ENCODE results near the gene CRABP2. TPM values are rescaled to one million over a fixed set of nuclear protein-coding genes. Genes with fewer than 3 reads are reported as not detected.

CRABP2 gene
- total RNA-seq, 1 experiment from 2014 or later: 1,115 TPM

- TF ChIP-seq SIN3A (IDR thresholded peaks at IDR 0.05; ENCODE audit: borderline replicate concordance, insufficient read depth, low read depth, low read length) (no peak), CTCF (IDR thresholded peaks at IDR 0.05) (no peak), POLR2AphosphoS5 (IDR thresholded peaks at IDR 0.05; ENCODE audit: low read depth, low read length) (no peak), TCF7L2 (IDR thresholded peaks at IDR 0.05; ENCODE audit: low read depth, low read length) (no peak), REST (IDR thresholded peaks at IDR 0.05; ENCODE audit: insufficient read depth in 1 of 2, low read depth in 2 of 2, low read length in 1 of 2) (no peak)
- no TSS peak for BruUV-seq (replicated peaks)
- ChIA-PET CTCF (interaction anchor here (0.7 to 1.6 kb wide), 3 partner anchors 9 to 31 kb away, joined by 4 to 14 read pairs (median 5); no protein-coding TSS in a partner anchor), POLR2A (interaction anchor here (0.6 to 1.3 kb wide), 2 partner anchors 11 to 15 kb away, joined by 3 to 4 read pairs; no protein-coding TSS in a partner anchor)
- ATAC-seq: no peak
- Histone ChIP-seq H3K36me3 (ENCODE audit: control insufficient read depth, insufficient read depth, low read length) (no peaks in the 10 kb centered on the region), H3K4me3 (ENCODE audit: low read depth in 2 of 2, low read length in 2 of 2) (no peak overlapping the region), H3K4me1 (ENCODE audit: control insufficient read depth, insufficient read depth, low read length) (peaks cover 84% of the 10 kb centered on the region), H3K27me3 (ENCODE audit: control insufficient read depth, insufficient read depth, low read length) (no peaks in the 10 kb centered on the region), H3K9me3 (ENCODE audit: control insufficient read depth, insufficient read depth, low read depth, low read length) (no peaks in the 10 kb centered on the region), H3K27ac (ENCODE audit: low read length) (peak overlapping the region; percentile 95)
- in situ Hi-C loops (cut with HindIII; ENCODE audit: low pct_unique_long_range_greater_than_20kb, low sequenced_read_pairs): no loop called here
- intact Hi-C loops (cut with micrococcal nuclease; ENCODE audit: unreplicated experiment): loop anchor here (10.0 kb wide), 1 partner anchor 170 kb away; the partner anchor contains the start of gene NTRK1
- DNase-seq (ENCODE audit: low read depth, low spot score): no peak
Observed at GRCh38 chr1:156694690-156694962, 10.8 kb downstream of the CRABP2 start.

DNA sequence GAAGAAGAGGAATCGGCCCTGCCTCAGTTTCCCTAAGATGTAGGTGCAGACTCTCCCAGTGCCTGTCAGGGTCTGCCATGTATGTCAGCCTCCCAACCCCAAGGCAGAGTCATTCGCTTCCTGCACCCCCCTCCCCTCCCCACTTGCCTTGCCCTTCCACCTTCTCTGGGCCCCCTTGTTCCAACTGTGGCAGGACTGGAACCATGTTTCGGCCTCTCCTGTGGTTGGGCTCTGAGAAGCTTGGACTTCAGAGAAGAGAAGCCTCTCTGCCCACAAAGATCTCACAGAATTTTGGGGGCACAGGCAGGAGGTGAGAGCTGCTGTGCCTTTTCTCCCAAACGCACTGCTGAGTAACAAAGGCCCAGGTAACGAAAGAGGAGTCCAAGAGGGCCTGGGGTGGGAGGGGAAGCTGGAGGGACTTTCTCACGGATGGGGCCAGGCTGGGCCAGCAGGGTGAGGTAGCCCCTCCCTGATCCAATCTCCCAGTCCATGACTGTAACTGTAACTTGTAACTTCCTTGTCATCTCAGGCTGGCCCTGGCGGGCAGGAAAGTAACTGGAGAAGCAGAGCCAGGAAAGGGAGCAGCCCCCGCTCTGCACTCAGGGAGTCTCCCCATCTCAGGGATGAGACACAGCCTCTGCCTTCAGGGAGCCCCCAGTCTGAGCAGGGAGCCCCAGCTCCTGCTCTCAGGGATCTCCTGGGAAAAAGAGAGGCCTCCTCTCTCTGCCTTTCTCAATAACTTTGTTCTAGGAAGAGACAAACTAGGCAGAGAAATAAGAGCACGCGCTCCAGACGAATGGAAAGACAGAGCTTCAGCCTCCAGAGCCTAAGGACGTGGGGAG lies 11.3 kb downstream of the CRABP2 start:
- TF ChIP-seq CTCF (IDR thresholded peaks at IDR 0.05) (no peak), TCF7L2 (IDR thresholded peaks at IDR 0.05; ENCODE audit: low read depth, low read length) (no peak), POLR2AphosphoS5 (IDR thresholded peaks at IDR 0.05; ENCODE audit: low read depth, low read length) (no peak), SIN3A (IDR thresholded peaks at IDR 0.05; ENCODE audit: borderline replicate concordance, insufficient read depth, low read depth, low read length) (no peak), REST (IDR thresholded peaks at IDR 0.05; ENCODE audit: insufficient read depth in 1 of 2, low read depth in 2 of 2, low read length in 1 of 2) (no peak)
- ATAC-seq (peak; percentile 44), DNase-seq (ENCODE audit: low read depth, low spot score) (no peak)
- intact Hi-C loops (cut with micrococcal nuclease; ENCODE audit: unreplicated experiment): loop anchor here (10.0 kb wide), 1 partner anchor 171 kb away; the partner anchor contains the start of gene NTRK1
- H3K27ac ChIP-seq (ENCODE audit: low read length): peak overlapping the region; percentile 95
- no TSS peak for BruUV-seq (replicated peaks)
- POLR2A ChIA-PET: interaction anchor here (0.6 to 1.3 kb wide), 2 partner anchors 12 to 15 kb away, joined by 3 to 4 read pairs; no protein-coding TSS in a partner anchor
- H3K36me3 ChIP-seq (ENCODE audit: control insufficient read depth, insufficient read depth, low read length): no peaks in the 10 kb centered on the region
- peaks cover 80% of the 10 kb centered on the region for H3K4me1 ChIP-seq (ENCODE audit: control insufficient read depth, insufficient read depth, low read length)
- in situ Hi-C loops (cut with HindIII; ENCODE audit: low pct_unique_long_range_greater_than_20kb, low sequenced_read_pairs): no loop called here
- no peaks in the 10 kb centered on the region for H3K9me3 ChIP-seq (ENCODE audit: control insufficient read depth, insufficient read depth, low read depth, low read length)
- peak overlapping the region in 1 of 2 experiments; percentile 18; a peak in 1 of 4 replicates for H3K4me3 ChIP-seq (ENCODE audit: low read depth in 2 of 2, low read length in 2 of 2)
- CTCF ChIA-PET: interaction anchor here (0.7 to 1.6 kb wide), 3 partner anchors 9 to 74 kb away, joined by 5 to 14 read pairs (median 12); no protein-coding TSS in a partner anchor
- H3K27me3 ChIP-seq (ENCODE audit: control insufficient read depth, insufficient read depth, low read length): no peaks in the 10 kb centered on the region

All from Panc1 (cell line).